ENCODE measurements around the gene ZNF43.
A peak's percentile ranks its signal among the peaks of the same experiment; 100 is the strongest.

ZNF43 gene

GRCh38 chr19:21850656-21851255 is 14.8 kb upstream of the ZNF43 start:
- Histone ChIP-seq H3K4me1 (ENCODE audit: control insufficient read depth in 5 of 5, insufficient read depth in 5 of 5, low read length in 5 of 5) (peaks cover 3 to 15% (median 10%) of the 10 kb centered on the region in 5 donors), H3K27ac (ENCODE audit: low read depth, low read length) (no peak overlapping the region), H3K9me3 (ENCODE audit: control insufficient read depth in 5 of 5, low read length in 5 of 5) (no peaks in the 10 kb centered on the region), H3K27me3 (ENCODE audit: control insufficient read depth in 5 of 5, insufficient read depth in 4 of 5, low read length in 5 of 5) (no peaks in the 10 kb centered on the region), H3K4me3 (ENCODE audit: low read depth in 1 of 5, low read length in 5 of 5) (peak overlapping the region; percentile 10 to 96 (median 93)), H3K36me3 (ENCODE audit: control insufficient read depth in 5 of 5, insufficient read depth in 5 of 5, low read length in 5 of 5) (peaks cover 0 to 23% (median 7%) of the 10 kb centered on the region in 5 donors), H3K9ac (ENCODE audit: low read length in 5 of 5) (peak overlapping the region in 1 of 5 donors; percentile 65)

GRCh38 chr19:21848706-21849105 is 12.7 kb upstream of the ZNF43 start:
- Histone ChIP-seq H3K4me1 (ENCODE audit: control insufficient read depth in 5 of 5, insufficient read depth in 5 of 5, low read length in 5 of 5) (peaks cover 3 to 15% (median 10%) of the 10 kb centered on the region in 5 donors), H3K36me3 (ENCODE audit: control insufficient read depth in 5 of 5, insufficient read depth in 5 of 5, low read length in 5 of 5) (peaks cover 0 to 36% (median 13%) of the 10 kb centered on the region in 5 donors), H3K27ac (ENCODE audit: low read depth, low read length) (no peak overlapping the region), H3K9ac (ENCODE audit: low read length in 5 of 5) (no peak overlapping the region), H3K27me3 (ENCODE audit: control insufficient read depth in 5 of 5, insufficient read depth in 4 of 5, low read length in 5 of 5) (no peaks in the 10 kb centered on the region), H3K9me3 (ENCODE audit: control insufficient read depth in 5 of 5, low read length in 5 of 5) (no peaks in the 10 kb centered on the region), H3K4me3 (ENCODE audit: low read depth in 1 of 5, low read length in 5 of 5) (no peak overlapping the region)

- Histone ChIP-seq H3K27me3 (ENCODE audit: control insufficient read depth in 5 of 5, insufficient read depth in 4 of 5, low read length in 5 of 5) (no peaks in the 10 kb centered on the region), H3K4me1 (ENCODE audit: control insufficient read depth in 5 of 5, insufficient read depth in 5 of 5, low read length in 5 of 5) (peaks cover 0 to 11% (median 0%) of the 10 kb centered on the region in 5 donors), H3K9me3 (ENCODE audit: control insufficient read depth in 5 of 5, low read length in 5 of 5) (no peaks in the 10 kb centered on the region), H3K9ac (ENCODE audit: low read length in 5 of 5) (no peak overlapping the region), H3K36me3 (ENCODE audit: control insufficient read depth in 5 of 5, insufficient read depth in 5 of 5, low read length in 5 of 5) (peaks cover 3 to 62% (median 41%) of the 10 kb centered on the region in 5 donors), H3K27ac (ENCODE audit: low read depth, low read length) (no peak overlapping the region), H3K4me3 (ENCODE audit: low read depth in 1 of 5, low read length in 5 of 5) (no peak overlapping the region)
These were observed 7.1 kb upstream of the ZNF43 start for GRCh38 chr19:21843081-21843480.

DNA sequence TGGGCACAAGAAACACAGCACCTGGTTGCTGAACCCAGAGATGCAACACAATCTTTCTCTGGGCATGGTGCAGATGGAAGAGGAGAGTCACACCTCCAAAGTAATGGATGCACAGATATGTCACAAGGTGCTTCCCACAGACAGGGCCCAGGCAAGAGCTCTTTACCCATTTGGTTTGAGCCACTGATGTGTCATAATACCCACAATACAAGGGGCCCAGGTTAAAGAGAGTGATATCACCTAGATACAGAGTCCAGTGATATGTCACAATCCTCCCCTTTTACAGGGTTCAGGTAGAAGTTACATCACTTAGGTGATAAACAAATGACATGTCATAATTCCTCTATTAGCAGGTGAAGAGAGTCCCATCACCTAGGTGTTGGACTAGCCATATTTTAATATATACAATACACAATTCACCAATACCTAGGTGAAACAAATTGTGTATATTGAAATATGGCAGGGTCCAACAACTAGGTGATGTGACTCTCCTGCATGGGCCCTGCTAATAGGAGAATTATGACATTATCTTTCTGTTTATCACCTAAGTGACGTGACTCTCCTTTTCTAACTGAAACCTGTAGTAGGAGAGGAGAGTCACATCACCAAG is 5.6 kb upstream of the ZNF43 start:
- Histone ChIP-seq H3K27ac (ENCODE audit: low read depth, low read length) (no peak overlapping the region), H3K36me3 (ENCODE audit: control insufficient read depth in 5 of 5, insufficient read depth in 5 of 5, low read length in 5 of 5) (peaks cover 3 to 56% (median 36%) of the 10 kb centered on the region in 5 donors), H3K9me3 (ENCODE audit: control insufficient read depth in 5 of 5, low read length in 5 of 5) (no peaks in the 10 kb centered on the region), H3K9ac (ENCODE audit: low read length in 5 of 5) (no peak overlapping the region), H3K27me3 (ENCODE audit: control insufficient read depth in 5 of 5, insufficient read depth in 4 of 5, low read length in 5 of 5) (no peaks in the 10 kb centered on the region), H3K4me1 (ENCODE audit: control insufficient read depth in 5 of 5, insufficient read depth in 5 of 5, low read length in 5 of 5) (peaks cover 0 to 11% (median under 1%) of the 10 kb centered on the region in 5 donors), H3K4me3 (ENCODE audit: low read depth in 1 of 5, low read length in 5 of 5) (no peak overlapping the region)

DNA sequence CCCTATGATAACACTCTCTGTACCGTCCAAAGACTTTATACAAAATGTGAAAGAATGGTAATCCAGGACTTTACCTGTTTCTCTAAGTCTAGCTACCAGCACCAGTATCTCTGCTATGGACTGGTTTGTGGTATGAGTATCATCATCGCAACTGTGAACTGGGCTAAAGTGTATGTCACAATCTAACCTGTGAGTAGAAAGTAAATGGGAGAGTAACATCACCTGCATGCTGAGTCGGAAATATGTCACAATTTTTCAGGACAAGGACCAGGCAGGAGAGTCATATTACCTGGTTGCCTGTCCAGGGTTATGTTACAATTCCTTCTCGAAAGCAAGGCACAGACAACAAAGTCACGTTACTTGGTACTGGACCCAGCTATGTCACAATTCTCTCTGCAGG is 5.1 kb upstream of the ZNF43 start:
- no peak overlapping the region for H3K4me3 ChIP-seq (ENCODE audit: low read depth in 1 of 5, low read length in 5 of 5)
- no peak overlapping the region for H3K27ac ChIP-seq (ENCODE audit: low read depth, low read length)
- no peaks in the 10 kb centered on the region for H3K9me3 ChIP-seq (ENCODE audit: control insufficient read depth in 5 of 5, low read length in 5 of 5)
- H3K9ac ChIP-seq (ENCODE audit: low read length in 5 of 5): no peak overlapping the region
- H3K27me3 ChIP-seq (ENCODE audit: control insufficient read depth in 5 of 5, insufficient read depth in 4 of 5, low read length in 5 of 5): no peaks in the 10 kb centered on the region
- H3K4me1 ChIP-seq (ENCODE audit: control insufficient read depth in 5 of 5, insufficient read depth in 5 of 5, low read length in 5 of 5): peaks cover 0 to 11% (median 6%) of the 10 kb centered on the region in 5 donors
- H3K36me3 ChIP-seq (ENCODE audit: control insufficient read depth in 5 of 5, insufficient read depth in 5 of 5, low read length in 5 of 5): peaks cover 3 to 52% (median 34%) of the 10 kb centered on the region in 5 donors

DNA sequence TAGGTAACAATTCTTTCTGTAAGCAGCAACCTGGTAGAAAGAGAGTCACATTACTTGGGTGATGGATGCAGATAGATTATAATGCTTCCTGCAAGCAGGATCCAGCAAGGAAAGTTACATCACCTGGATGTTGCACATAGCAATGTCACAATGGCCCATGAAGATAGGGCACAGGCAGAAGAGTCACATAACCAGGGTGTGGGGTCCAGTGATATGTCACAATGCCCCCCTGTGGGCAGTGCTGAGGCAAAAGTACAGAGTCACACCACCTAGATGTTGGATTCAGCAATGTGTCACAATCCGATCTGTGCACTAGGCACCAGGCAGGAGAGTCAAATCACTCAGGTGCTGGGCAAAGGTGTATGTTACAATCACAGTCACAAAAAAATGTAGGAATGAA is 4.0 kb upstream of the ZNF43 start:
- H3K9ac ChIP-seq (ENCODE audit: low read length in 5 of 5): no peak overlapping the region
- no peak overlapping the region for H3K27ac ChIP-seq (ENCODE audit: low read depth, low read length)
- no peaks in the 10 kb centered on the region for H3K27me3 ChIP-seq (ENCODE audit: control insufficient read depth in 5 of 5, insufficient read depth in 4 of 5, low read length in 5 of 5)
- no peak overlapping the region for H3K4me3 ChIP-seq (ENCODE audit: low read depth in 1 of 5, low read length in 5 of 5)
- peaks cover 0 to 15% (median 8%) of the 10 kb centered on the region in 5 donors for H3K4me1 ChIP-seq (ENCODE audit: control insufficient read depth in 5 of 5, insufficient read depth in 5 of 5, low read length in 5 of 5)
- H3K9me3 ChIP-seq (ENCODE audit: control insufficient read depth in 5 of 5, low read length in 5 of 5): no peaks in the 10 kb centered on the region
- H3K36me3 ChIP-seq (ENCODE audit: control insufficient read depth in 5 of 5, insufficient read depth in 5 of 5, low read length in 5 of 5): peaks cover 3 to 43% (median 27%) of the 10 kb centered on the region in 5 donors

GRCh38 chr19:21838646-21839045 is 2.7 kb upstream of the ZNF43 start:
- peaks cover 3 to 36% (median 23%) of the 10 kb centered on the region in 5 donors for H3K36me3 ChIP-seq (ENCODE audit: control insufficient read depth in 5 of 5, insufficient read depth in 5 of 5, low read length in 5 of 5)
- H3K27ac ChIP-seq (ENCODE audit: low read depth, low read length): peak overlapping the region; percentile 52
- H3K4me1 ChIP-seq (ENCODE audit: control insufficient read depth in 5 of 5, insufficient read depth in 5 of 5, low read length in 5 of 5): peaks cover 0 to 17% (median 8%) of the 10 kb centered on the region in 5 donors
- no peaks in the 10 kb centered on the region for H3K27me3 ChIP-seq (ENCODE audit: control insufficient read depth in 5 of 5, insufficient read depth in 4 of 5, low read length in 5 of 5)
- no peak overlapping the region for H3K9ac ChIP-seq (ENCODE audit: low read length in 5 of 5)
- no peak overlapping the region for H3K4me3 ChIP-seq (ENCODE audit: low read depth in 1 of 5, low read length in 5 of 5)
- no peaks in the 10 kb centered on the region for H3K9me3 ChIP-seq (ENCODE audit: control insufficient read depth in 5 of 5, low read length in 5 of 5)

DNA sequence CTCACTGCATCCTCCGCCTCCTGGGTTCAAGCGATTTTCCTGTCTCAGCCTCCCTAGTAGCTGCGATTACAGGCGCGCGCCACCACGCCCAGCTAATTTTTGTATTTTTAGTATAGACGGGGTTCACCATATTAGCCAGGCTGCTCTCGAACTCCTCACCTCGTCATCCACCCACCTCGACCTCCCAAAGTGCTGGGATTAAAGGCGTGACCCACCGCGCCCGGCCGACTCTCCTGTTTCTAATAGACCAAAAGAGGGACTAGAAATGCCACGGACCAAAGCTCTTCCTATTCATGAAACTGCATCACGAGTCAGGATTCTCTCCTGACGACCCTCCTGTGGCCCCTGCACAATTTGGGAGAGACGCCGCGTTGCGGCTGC is 563 bp downstream of the ZNF43 start:
- H3K36me3 ChIP-seq (ENCODE audit: control insufficient read depth in 5 of 5, insufficient read depth in 5 of 5, low read length in 5 of 5): peaks cover 0 to 11% (median 5%) of the 10 kb centered on the region in 5 donors
- H3K4me3 ChIP-seq (ENCODE audit: low read depth in 1 of 5, low read length in 5 of 5): peak overlapping the region; percentile 82 to 94 (median 90)
- H3K27ac ChIP-seq (ENCODE audit: low read depth, low read length): peak overlapping the region; percentile 90
- H3K4me1 ChIP-seq (ENCODE audit: control insufficient read depth in 5 of 5, insufficient read depth in 5 of 5, low read length in 5 of 5): peaks cover 0 to 17% (median 8%) of the 10 kb centered on the region in 5 donors
- peak overlapping the region; percentile 56 to 91 (median 87) for H3K9ac ChIP-seq (ENCODE audit: low read length in 5 of 5)
- H3K9me3 ChIP-seq (ENCODE audit: control insufficient read depth in 5 of 5, low read length in 5 of 5): peaks cover 0 to 4% (median 2%) of the 10 kb centered on the region in 5 donors
- H3K27me3 ChIP-seq (ENCODE audit: control insufficient read depth in 5 of 5, insufficient read depth in 4 of 5, low read length in 5 of 5): no peaks in the 10 kb centered on the region

- peaks cover 0 to 10% (median 7%) of the 10 kb centered on the region in 5 donors for H3K4me1 ChIP-seq (ENCODE audit: control insufficient read depth in 5 of 5, insufficient read depth in 5 of 5, low read length in 5 of 5)
- H3K9me3 ChIP-seq (ENCODE audit: control insufficient read depth in 5 of 5, low read length in 5 of 5): peaks cover 0 to 7% (median 2%) of the 10 kb centered on the region in 5 donors
- H3K9ac ChIP-seq (ENCODE audit: low read length in 5 of 5): no peak overlapping the region
- no peak overlapping the region for H3K4me3 ChIP-seq (ENCODE audit: low read depth in 1 of 5, low read length in 5 of 5)
- H3K27ac ChIP-seq (ENCODE audit: low read depth, low read length): no peak overlapping the region
- no peaks in the 10 kb centered on the region for H3K36me3 ChIP-seq (ENCODE audit: control insufficient read depth in 5 of 5, insufficient read depth in 5 of 5, low read length in 5 of 5)
- no peaks in the 10 kb centered on the region for H3K27me3 ChIP-seq (ENCODE audit: control insufficient read depth in 5 of 5, insufficient read depth in 4 of 5, low read length in 5 of 5)
These were observed 2.2 kb downstream of the ZNF43 start for GRCh38 chr19:21833733-21834132.

DNA sequence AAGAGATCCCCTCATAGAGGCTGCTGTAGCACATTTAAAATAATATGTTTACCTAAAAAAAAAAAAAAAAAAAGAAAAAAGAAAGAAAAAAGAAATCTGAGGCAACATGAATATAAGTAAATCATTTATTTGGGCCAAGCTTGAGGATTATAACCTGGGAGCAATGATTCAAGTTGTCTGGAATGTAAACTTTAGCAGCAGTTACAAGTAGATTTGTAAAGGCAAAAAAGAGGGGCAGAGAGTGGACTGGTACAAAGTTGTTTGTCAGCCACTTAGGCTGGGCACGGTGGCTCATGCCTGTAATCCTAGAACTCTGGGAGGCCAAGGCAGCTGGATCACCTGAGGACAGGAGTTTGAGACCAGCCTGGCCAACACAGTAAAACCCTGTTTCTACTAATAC is 11.3 kb downstream of the ZNF43 start:
- Histone ChIP-seq H3K27me3 (ENCODE audit: control insufficient read depth in 5 of 5, insufficient read depth in 4 of 5, low read length in 5 of 5) (no peaks in the 10 kb centered on the region), H3K27ac (ENCODE audit: low read depth, low read length) (no peak overlapping the region), H3K36me3 (ENCODE audit: control insufficient read depth in 5 of 5, insufficient read depth in 5 of 5, low read length in 5 of 5) (peaks cover 5 to 21% (median 13%) of the 10 kb centered on the region in 5 donors), H3K9me3 (ENCODE audit: control insufficient read depth in 5 of 5, low read length in 5 of 5) (peaks cover 0 to 4% (median 0%) of the 10 kb centered on the region in 5 donors), H3K4me1 (ENCODE audit: control insufficient read depth in 5 of 5, insufficient read depth in 5 of 5, low read length in 5 of 5) (peaks cover 0 to 4% (median 0%) of the 10 kb centered on the region in 5 donors), H3K4me3 (ENCODE audit: low read depth in 1 of 5, low read length in 5 of 5) (no peak overlapping the region), H3K9ac (ENCODE audit: low read length in 5 of 5) (no peak overlapping the region)
